Progenitor cell of endocrine pancreas (in vitro differentiated cells): ENCODE measurements around the gene PLCB4. TPM values are rescaled to one million over a fixed set of nuclear protein-coding genes. Genes with fewer than 3 reads are reported as not detected.

Experiments
- DNase-seq: peaks from one replicate; pipeline ENCODE4 v3.0.0; 2021; ENCODE audit warnings: low spot score; ENCODE audit not compliant: unreplicated experiment
- H3K27ac Mint-ChIP-seq: 2 replicates; pipeline ENCODE4 v1.8.0; 2021; ENCODE audit warnings: mild to moderate bottlenecking, moderate library complexity, mixed read lengths
- H3K27me3 Mint-ChIP-seq: 2 replicates; pipeline ENCODE4 v1.8.0; 2021; ENCODE audit warnings: mixed read lengths
- H3K36me3 Mint-ChIP-seq: 2 replicates; pipeline ENCODE4 v1.8.0; 2022; ENCODE audit warnings: mixed read lengths; ENCODE audit not compliant: insufficient read depth
- H3K4me1 Mint-ChIP-seq: 2 replicates; pipeline ENCODE4 v1.8.0; 2021; ENCODE audit warnings: low read depth, mixed read lengths
- H3K4me3 Mint-ChIP-seq: 2 replicates; pipeline ENCODE4 v1.8.0; 2021; ENCODE audit warnings: low read depth, mild to moderate bottlenecking, moderate library complexity, mixed read lengths
- H3K9me3 Mint-ChIP-seq: 2 replicates; pipeline ENCODE4 v1.8.0; 2021; ENCODE audit warnings: low read depth, mixed read lengths
- total RNA-seq: library from RNA; stranded (reverse); gene quantifications from 2 replicates; pipeline ENCODE4 v1.2.1, GENCODE V29; 2021
- TF ChIP-seq, protein P1 (sequence below): fragments of 200-600 bp; sonication (generic); IDR thresholded peaks from one replicate; pipeline ENCODE4 v1.5.0; 2021; ENCODE audit warnings: antibody characterized with exemption, mild to moderate bottlenecking; ENCODE audit not compliant: unreplicated experiment

Gene PLCB4
- total RNA-seq, 1 donor from 2014 or later: 17.2 TPM

DNA sequence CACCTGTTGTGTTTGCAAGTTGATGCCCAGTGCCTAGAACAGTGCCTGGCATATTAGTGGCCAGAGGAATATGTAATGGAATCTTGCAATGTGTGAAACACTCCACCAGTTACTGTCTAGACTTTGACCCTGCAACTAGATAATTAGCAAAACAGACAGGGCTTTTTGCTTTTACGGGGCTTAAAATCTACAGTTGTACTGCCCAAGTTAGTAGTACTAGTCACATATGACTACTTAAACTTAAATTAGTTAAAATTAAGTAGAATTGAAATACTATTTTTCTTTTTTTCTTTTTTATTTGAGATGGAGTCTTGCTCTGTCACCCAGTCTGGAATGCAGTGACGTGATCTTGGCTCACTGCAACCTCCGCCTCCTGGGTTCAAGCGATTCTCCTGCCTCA, 44.3 kb upstream of the PLCB4 start:
- Mint-ChIP-seq H3K9me3 (no peaks in the 10 kb centered on the region), H3K36me3 (no peaks in the 10 kb centered on the region), H3K4me1 (no peaks in the 10 kb centered on the region), H3K27ac (no peak overlapping the region), H3K4me3 (no peak overlapping the region), H3K27me3 (no peaks in the 10 kb centered on the region)
- DNase-seq: no peak
- TF ChIP-seq, protein P1, sequence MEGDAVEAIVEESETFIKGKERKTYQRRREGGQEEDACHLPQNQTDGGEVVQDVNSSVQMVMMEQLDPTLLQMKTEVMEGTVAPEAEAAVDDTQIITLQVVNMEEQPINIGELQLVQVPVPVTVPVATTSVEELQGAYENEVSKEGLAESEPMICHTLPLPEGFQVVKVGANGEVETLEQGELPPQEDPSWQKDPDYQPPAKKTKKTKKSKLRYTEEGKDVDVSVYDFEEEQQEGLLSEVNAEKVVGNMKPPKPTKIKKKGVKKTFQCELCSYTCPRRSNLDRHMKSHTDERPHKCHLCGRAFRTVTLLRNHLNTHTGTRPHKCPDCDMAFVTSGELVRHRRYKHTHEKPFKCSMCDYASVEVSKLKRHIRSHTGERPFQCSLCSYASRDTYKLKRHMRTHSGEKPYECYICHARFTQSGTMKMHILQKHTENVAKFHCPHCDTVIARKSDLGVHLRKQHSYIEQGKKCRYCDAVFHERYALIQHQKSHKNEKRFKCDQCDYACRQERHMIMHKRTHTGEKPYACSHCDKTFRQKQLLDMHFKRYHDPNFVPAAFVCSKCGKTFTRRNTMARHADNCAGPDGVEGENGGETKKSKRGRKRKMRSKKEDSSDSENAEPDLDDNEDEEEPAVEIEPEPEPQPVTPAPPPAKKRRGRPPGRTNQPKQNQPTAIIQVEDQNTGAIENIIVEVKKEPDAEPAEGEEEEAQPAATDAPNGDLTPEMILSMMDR: no peak

DNA sequence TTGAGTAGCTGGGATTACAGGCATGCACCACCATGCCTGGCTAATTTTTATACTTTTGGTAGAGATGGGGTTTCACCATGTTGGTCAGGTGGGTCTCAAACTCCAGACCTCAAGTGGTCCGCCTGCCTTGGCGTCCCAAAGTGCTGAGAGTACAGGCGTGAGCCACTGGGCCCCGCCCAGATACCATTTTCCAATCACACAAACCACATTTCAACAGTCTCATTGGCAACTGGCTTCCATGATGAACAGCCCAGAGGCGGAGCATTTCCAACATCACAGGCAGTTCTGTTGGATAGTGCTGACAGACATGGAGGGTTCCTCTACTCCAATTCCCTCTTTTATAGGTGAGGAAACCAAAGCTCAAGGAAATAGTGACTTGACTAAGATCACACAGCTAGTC, 43.9 kb upstream of the PLCB4 start:
- DNase-seq: no peak
- Mint-ChIP-seq H3K4me3 (no peak overlapping the region), H3K36me3 (no peaks in the 10 kb centered on the region), H3K9me3 (no peaks in the 10 kb centered on the region), H3K27ac (no peak overlapping the region), H3K27me3 (no peaks in the 10 kb centered on the region), H3K4me1 (no peaks in the 10 kb centered on the region)
- TF ChIP-seq, protein P1: no peak

DNA sequence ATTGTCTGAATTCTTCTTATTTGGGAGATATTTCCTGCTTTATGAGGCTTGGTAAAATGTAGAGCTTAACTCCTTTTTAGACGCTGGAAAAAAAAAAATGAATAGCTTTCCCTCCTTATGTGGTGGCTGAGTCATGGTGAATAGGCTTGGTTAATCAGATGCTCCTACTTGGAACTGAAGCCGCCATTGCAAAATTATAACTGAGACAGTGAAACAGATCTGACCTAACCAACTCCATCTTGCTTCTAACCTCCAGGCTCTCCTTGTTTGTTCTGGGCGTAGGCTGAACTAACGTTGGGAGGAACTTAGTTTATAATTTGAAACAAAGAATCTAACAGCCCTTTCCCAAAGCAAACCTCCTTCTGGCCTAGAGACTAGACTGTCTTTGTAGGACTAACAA, 43.2 kb upstream of the PLCB4 start:
- no peaks in the 10 kb centered on the region for H3K4me1 Mint-ChIP-seq
- no peaks in the 10 kb centered on the region for H3K9me3 Mint-ChIP-seq
- no peaks in the 10 kb centered on the region for H3K27me3 Mint-ChIP-seq
- no peak overlapping the region for H3K4me3 Mint-ChIP-seq
- H3K27ac Mint-ChIP-seq: no peak overlapping the region
- DNase-seq: no peak
- no peaks in the 10 kb centered on the region for H3K36me3 Mint-ChIP-seq
- TF ChIP-seq, protein P1: no peak

DNA sequence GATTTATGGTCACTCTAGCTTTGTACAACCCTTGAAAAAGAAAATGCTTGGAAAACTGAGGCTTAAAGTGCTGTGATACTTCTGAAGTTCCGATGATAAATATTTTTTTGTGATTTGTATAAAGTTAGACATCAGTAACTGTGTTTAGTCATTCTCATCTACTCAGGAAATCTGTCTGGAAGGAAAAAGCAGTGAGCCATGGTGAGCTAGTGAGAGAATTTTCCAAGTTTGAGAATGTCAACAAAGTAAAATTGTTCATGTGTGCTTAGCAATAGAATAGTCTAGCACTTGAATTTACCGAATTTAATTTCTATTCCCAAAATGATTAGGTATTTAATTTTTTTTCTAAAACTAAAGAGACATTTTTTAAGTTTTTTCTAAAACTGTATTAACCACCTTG, 41.3 kb upstream of the PLCB4 start:
- no peak overlapping the region for H3K27ac Mint-ChIP-seq
- TF ChIP-seq, protein P1: no peak
- H3K4me1 Mint-ChIP-seq: no peaks in the 10 kb centered on the region

DNA sequence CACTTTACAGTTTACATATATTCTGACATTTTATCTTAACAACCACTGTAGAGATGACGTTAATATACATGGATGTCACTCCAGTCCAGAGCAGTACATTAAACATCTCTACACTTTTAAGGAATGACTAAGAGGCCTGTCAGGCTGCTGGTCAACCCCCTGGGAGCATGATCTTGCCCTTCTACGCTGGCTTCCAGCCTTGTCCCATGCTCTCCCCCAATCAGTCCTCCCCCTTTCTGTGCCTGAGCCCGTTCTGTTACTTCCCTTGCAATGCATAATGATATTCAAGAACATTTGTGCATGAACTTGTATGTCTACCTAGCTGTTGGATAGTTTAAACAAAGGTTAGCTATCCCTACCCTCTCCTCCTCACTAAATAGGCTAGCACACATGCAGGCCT, 40.5 kb upstream of the PLCB4 start:
- H3K36me3 Mint-ChIP-seq: no peaks in the 10 kb centered on the region
- H3K27ac Mint-ChIP-seq: no peak overlapping the region
- no peak for DNase-seq
- H3K27me3 Mint-ChIP-seq: no peaks in the 10 kb centered on the region
- H3K4me3 Mint-ChIP-seq: no peak overlapping the region
- no peaks in the 10 kb centered on the region for H3K9me3 Mint-ChIP-seq
- TF ChIP-seq, protein P1: no peak
- H3K4me1 Mint-ChIP-seq: no peaks in the 10 kb centered on the region

More for the DNA sequence above, 41.3 kb upstream of the PLCB4 start:
- H3K27me3 Mint-ChIP-seq: no peaks in the 10 kb centered on the region
- no peaks in the 10 kb centered on the region for H3K36me3 Mint-ChIP-seq
- DNase-seq: no peak
- no peaks in the 10 kb centered on the region for H3K9me3 Mint-ChIP-seq
- no peak overlapping the region for H3K4me3 Mint-ChIP-seq

DNA sequence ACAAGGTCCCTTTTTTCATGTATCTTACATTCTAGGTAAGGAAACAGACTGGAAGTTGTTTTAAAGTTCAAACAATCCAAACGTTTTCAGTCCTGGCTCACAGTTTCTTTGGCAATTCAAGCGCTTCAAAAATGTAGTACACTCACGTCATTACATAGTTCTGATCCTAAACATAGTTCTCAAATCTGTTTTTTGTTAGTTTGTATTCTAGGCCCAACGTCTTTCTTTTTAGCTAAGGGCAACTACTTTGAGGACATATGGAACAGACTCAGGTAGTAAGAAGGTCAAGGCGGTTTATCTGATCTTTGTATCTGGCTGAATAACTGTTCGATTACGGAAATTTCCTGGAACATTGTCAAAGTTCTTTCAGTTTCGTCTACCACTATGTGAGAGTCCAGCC, 36.9 kb upstream of the PLCB4 start:
- DNase-seq: no peak
- H3K27ac Mint-ChIP-seq: no peak overlapping the region
- H3K9me3 Mint-ChIP-seq: no peaks in the 10 kb centered on the region
- H3K4me1 Mint-ChIP-seq: no peaks in the 10 kb centered on the region
- TF ChIP-seq, protein P1: no peak
- H3K27me3 Mint-ChIP-seq: no peaks in the 10 kb centered on the region
- H3K36me3 Mint-ChIP-seq: no peaks in the 10 kb centered on the region
- no peak overlapping the region for H3K4me3 Mint-ChIP-seq
